Activated CD4-positive, alpha-beta T cell treated with anti-CD3 and anti-CD28 coated beads, Interleukin-10, Interleukin-2, amounts not matched to agents 100 ng/mL and 50 ng/mL, durations not matched to agents 16 hours and 8 hours (primary cell): ENCODE data around the gene BLOC1S1.
A peak's percentile ranks its signal among the peaks of the same experiment; 100 is the strongest.
"Not testable (repeated sequence)": the region's sequence is repeated elsewhere in the genome, so short reads cannot be mapped to it uniquely, and the experiment has no call there.

Experiments
- DNase-seq: peaks from one replicate; pipeline ENCODE4 v3.0.0-alpha.2; 2020

The BLOC1S1 gene

GRCh38 chr12:55746174-55746912 is 30.5 kb downstream of the BLOC1S1 start:
- no peak for DNase-seq

DNA sequence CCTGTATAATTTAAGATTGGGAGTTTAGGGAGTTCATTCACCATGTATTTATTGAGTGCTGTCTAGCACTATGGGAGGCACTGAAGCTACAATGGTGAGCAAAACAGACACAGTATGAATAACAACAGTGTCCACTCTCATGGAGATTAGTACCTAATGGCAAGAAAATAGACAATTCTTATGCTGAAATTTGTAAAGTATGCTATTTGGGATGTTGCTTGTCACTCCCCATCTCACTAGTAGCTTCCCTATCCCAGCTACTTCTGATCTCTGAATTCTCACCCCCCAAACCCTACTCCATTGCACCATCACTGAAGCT is 31.0 kb downstream of the BLOC1S1 start:
- DNase-seq = no peak

GRCh38 chr12:55748230-55748993 is 32.6 kb downstream of the BLOC1S1 start:
- no peak for DNase-seq

DNA sequence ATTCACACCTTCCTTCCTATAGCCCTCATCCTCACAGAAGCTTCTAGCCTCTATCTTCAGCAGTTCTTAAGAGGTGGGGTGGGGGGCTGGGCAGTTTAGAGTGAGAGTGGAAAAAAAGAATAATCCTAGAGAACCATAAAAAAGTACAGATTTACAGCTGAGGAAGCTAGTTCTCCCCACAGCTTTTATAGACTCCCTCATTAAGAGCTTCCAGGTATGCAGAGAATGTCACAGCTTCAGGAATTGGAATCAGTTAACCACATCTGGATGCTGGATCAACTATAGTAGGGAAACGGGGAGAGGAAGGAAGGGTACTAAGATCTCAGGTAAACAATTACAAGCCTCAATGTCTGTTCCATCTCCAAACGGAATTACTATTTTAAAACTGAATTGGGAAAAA is 39.4 kb downstream of the BLOC1S1 start:
- no peak for DNase-seq

DNA sequence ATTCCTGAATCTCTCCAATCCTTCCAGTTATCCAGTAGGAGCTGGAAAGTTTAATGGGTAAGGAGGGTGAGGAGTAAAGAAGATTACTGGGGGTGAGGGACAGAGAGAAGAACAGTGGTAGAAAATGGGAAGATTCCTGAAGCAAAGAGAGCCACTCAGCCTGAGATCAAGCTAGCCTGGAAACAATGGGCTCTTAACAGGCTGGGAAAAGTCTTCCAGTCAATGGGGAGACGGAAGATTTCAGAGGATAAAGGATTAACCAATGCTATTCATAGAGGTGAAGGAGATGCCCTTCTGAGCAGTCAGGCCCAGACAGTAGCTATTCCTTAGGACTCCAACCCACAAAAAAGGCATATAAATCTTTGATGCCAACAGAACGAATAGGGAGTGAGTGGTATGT is 41.9 kb downstream of the BLOC1S1 start:
- no peak for DNase-seq

DNA sequence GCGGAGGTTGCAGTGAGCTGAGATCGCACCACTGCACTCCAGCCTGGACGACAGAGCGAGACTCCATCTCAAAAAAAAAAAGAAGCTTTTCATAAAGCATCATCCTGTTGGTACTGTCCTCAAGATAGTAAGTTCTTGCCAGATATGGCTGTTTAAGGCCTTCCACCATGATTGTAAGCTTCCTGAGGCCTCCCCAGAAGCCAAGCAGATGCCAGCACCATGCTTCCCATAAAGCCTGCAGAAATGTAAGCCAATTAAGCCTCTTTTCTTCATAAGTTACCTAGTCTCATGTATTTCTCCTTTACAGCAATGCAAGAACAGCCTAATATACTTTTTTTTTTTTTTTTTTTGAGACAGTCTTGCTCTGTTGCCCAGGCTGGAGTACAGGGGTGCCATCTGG is 42.7 kb downstream of the BLOC1S1 start:
- DNase-seq = not testable (repeated sequence)

- DNase-seq = peak; percentile 77
Measured at GRCh38 chr12:55760663-55761062, 44.8 kb downstream of the BLOC1S1 start.

DNA sequence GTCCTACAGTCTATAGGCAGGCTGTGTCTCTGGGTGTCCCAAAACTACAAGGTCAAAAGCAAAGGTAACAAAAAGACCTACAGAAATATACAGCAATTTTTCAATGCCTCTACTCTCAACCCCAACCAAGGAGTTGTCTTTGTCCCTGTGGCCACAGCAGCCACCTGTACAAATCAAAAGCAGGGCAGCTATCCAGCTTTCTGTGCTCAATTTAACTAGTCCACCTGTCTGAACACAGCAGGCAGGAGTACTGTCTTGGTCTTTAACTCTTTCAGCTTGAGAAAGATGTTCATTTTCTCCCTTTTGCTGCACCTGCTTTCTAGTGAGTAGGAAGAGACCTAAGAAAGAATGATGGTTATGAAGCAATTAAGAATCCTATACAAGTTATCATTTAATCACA is 46.8 kb downstream of the BLOC1S1 start:
- DNase-seq = no peak

DNA sequence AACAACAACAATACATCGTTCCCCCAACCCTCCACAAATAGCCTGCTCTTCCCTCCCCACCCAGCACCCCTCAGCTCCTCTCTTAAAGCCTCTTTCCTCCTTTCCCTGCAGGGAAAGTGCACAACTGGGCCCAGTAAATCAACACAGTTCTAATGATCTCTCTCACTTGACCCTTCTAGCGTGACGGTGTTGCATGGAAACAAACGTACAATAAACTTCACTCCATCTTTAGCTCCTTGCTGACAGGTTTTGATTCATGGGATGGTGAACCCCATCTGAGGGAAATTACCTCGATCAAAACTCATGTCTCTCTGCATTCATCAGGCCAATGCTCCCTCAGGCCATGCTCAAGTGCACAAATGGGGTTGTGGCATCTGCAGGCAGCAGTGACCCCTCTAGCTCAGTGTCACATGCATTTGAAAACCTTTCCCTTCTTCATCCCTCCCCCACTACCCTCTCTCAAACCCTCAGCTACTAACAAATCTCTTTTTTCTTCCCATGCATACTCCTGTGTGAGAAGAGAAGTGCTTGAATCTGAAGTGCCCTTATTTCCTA is 50.0 kb downstream of the BLOC1S1 start:
- DNase-seq = no peak

- no peak for DNase-seq
Measured at GRCh38 chr12:55767156-55767555, 51.3 kb downstream of the BLOC1S1 start.
